HFFc6 (cell line): ENCODE data around the gene C19orf12. TPM values are rescaled to one million over a fixed set of nuclear protein-coding genes. Genes with fewer than 3 reads are reported as not detected.

ENCODE experiments used
- DNase-seq: peaks from one replicate; pipeline ENCODE4 v3.0.0-alpha.2; 2018
- H3K27ac Mint-ChIP-seq: 2 replicates; pipeline ENCODE4 v1.8.0; 2020; ENCODE audit warnings: mild to moderate bottlenecking, mixed read lengths
- H3K27me3 Mint-ChIP-seq: 2 replicates; pipeline ENCODE4 v1.8.0; 2021; ENCODE audit warnings: mild to moderate bottlenecking, moderate library complexity, mixed read lengths; ENCODE audit not compliant: insufficient read depth
- H3K36me3 Mint-ChIP-seq: 2 replicates; pipeline ENCODE4 v1.8.0; 2021; ENCODE audit warnings: low read depth, mixed read lengths
- H3K4me1 Mint-ChIP-seq: 2 replicates; pipeline ENCODE4 v1.8.0; 2020; ENCODE audit warnings: low read depth, mixed read lengths
- H3K4me3 Mint-ChIP-seq: 2 replicates; pipeline ENCODE4 v1.8.0; 2020; ENCODE audit warnings: mild to moderate bottlenecking, moderate library complexity, mixed read lengths
- H3K9me3 Mint-ChIP-seq: 2 replicates; pipeline ENCODE4 v1.8.0; 2020; ENCODE audit warnings: mild to moderate bottlenecking, mixed read lengths
- CTCF ChIP-seq: fragments of 200-600 bp; sonication (generic); IDR thresholded peaks from 2 replicates; pipeline ENCODE4 v1.5.0; 2021; ENCODE audit warnings: antibody characterized with exemption, mild to moderate bottlenecking
- total RNA-seq, 6 experiments: library from RNA; stranded (reverse); fragmentation: NEBNext Ultra II Directional; extraction: Animal tissue kit (Norgen Biotek cat#: 25700); gene quantifications; 2 replicates in 1 of 6; 3 replicates in 5 of 6; pipeline ENCODE4 v1.2.3, GENCODE V29; 2021

C19orf12 gene
- total RNA-seq, 6 experiments from 2014 or later: 23.3 to 32.7 (median 24.7) TPM

GRCh38 chr19:29695765-29696564 lies 19.1 kb downstream of the C19orf12 start:
- peaks cover 14% of the 10 kb centered on the region; the same call in 1 of the 2 replicates for H3K4me1 Mint-ChIP-seq
- no peak for DNase-seq
- peaks cover 3% of the 10 kb centered on the region for H3K36me3 Mint-ChIP-seq
- no peak for TF ChIP-seq CTCF
- H3K4me3 Mint-ChIP-seq: no peak overlapping the region
- peaks cover 3% of the 10 kb centered on the region for H3K27me3 Mint-ChIP-seq
- H3K9me3 Mint-ChIP-seq: no peaks in the 10 kb centered on the region; the same call in 1 of the 2 replicates
- no peak overlapping the region for H3K27ac Mint-ChIP-seq

- Mint-ChIP-seq H3K4me1 (peaks cover 14% of the 10 kb centered on the region; the same call in 1 of the 2 replicates), H3K9me3 (peaks cover 7% of the 10 kb centered on the region; the same call in 1 of the 2 replicates), H3K36me3 (peaks cover 8% of the 10 kb centered on the region), H3K27me3 (no peaks in the 10 kb centered on the region; the same call in 1 of the 2 replicates), H3K27ac (peak overlapping the region; percentile 36; the same call in 1 of the 2 replicates), H3K4me3 (no peak overlapping the region)
- peak; percentile 91 for TF ChIP-seq CTCF
- DNase-seq: peak; percentile 56
Measured at GRCh38 chr19:29694669-29695627, 20.1 kb downstream of the C19orf12 start.

- DNase-seq: no peak
- peaks cover 15% of the 10 kb centered on the region for H3K9me3 Mint-ChIP-seq
- H3K36me3 Mint-ChIP-seq: peaks cover 14% of the 10 kb centered on the region
- no peaks in the 10 kb centered on the region; the same call in 1 of the 2 replicates for H3K27me3 Mint-ChIP-seq
- no peak overlapping the region for H3K4me3 Mint-ChIP-seq
- peak overlapping the region; percentile 36; the same call in 1 of the 2 replicates for H3K27ac Mint-ChIP-seq
- peaks cover 14% of the 10 kb centered on the region; the same call in 1 of the 2 replicates for H3K4me1 Mint-ChIP-seq
- no peak for TF ChIP-seq CTCF
Measured at GRCh38 chr19:29694161-29694560, 20.9 kb downstream of the C19orf12 start.

GRCh38 chr19:29690842-29691241 lies 24.2 kb downstream of the C19orf12 start:
- H3K4me1 Mint-ChIP-seq: peaks cover 42% of the 10 kb centered on the region
- TF ChIP-seq CTCF: peak; percentile 71
- peak; percentile 43 for DNase-seq
- no peak overlapping the region; the same call in 1 of the 2 replicates for H3K27ac Mint-ChIP-seq
- no peak overlapping the region for H3K4me3 Mint-ChIP-seq
- H3K9me3 Mint-ChIP-seq: peaks cover 22% of the 10 kb centered on the region
- H3K27me3 Mint-ChIP-seq: no peaks in the 10 kb centered on the region; the same call in 1 of the 2 replicates
- peaks cover 14% of the 10 kb centered on the region for H3K36me3 Mint-ChIP-seq
